T-helper 2 cell treated with Interferon-gamma antibody and Interleukin-4, amounts not matched to agents 100 ng/mL and 5 ng/mL, for 36 hours (primary cell): ENCODE data around the gene CMIP. TPM values are rescaled to one million over a fixed set of nuclear protein-coding genes. Genes with fewer than 3 reads are reported as not detected.

Source experiments
- intact Hi-C: fragments of 100-400 bp; cut with micrococcal nuclease; formaldehyde crosslinking; loops from one replicate; pipeline ENCODE4 v1.15.1; 2023
- total RNA-seq: library from RNA; stranded (reverse); gene quantifications from 2 replicates; pipeline ENCODE4 v1.2.3, GENCODE V29; 2022

CMIP gene
- total RNA-seq, 1 donor from 2014 or later: 64.3 TPM

DNA sequence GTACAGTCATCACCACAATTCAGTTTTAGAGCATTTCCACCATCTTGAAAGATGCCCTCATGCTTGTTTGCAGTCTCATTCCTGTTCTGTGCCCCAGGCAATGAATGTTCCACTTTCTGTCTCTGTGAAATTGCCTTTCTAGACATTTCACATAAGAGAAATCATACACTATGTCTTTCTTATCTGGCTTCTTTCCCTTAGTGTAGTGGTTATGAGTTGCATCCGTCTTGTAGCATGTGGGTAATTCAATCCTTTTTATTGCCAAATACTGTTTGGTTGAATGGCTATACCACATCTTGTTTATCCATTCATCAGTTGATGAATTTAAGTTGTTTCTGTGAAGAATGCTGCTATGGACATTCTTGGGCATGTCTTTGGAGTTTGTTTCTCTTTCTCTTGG lies 202.0 kb downstream of the CMIP start:
- intact Hi-C loops: no loop called here

GRCh38 chr16:81647527-81647926 lies 202.9 kb downstream of the CMIP start:
- intact Hi-C loops: no loop called here

- intact Hi-C loops: no loop called here
These were observed 205.1 kb downstream of the CMIP start for GRCh38 chr16:81649561-81650184.

- intact Hi-C loops: no loop called here
These were observed 205.7 kb downstream of the CMIP start for GRCh38 chr16:81650281-81650680.

DNA sequence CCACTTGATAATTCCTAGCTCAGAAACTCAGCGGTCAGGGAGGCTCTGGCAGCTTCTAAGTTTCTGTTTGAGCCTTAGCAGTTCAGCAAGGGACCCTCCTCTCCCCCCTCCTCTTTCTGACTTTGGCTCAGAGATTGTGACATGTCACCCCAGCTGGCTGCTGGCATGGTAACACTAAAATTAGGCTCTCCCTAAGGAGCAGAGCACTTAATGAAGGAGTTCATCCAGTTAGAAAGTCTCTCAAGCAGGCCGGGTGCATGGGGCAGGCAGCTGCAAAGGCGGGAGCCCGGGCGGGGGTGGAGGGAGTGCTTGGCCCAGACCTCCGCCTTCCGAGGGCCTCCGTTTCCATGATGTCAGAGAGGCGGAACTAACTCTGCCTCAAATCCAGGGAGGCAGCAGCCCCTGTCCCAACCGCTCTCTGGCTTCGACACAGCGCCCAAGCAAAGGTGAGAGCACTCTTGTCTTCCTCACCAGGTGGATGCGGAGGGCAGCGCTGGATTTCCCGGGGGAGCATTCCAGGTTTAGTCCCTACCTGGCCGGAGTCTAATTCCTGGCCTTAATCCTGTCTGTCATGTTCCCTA lies 206.5 kb downstream of the CMIP start:
- intact Hi-C loops: no loop called here

DNA sequence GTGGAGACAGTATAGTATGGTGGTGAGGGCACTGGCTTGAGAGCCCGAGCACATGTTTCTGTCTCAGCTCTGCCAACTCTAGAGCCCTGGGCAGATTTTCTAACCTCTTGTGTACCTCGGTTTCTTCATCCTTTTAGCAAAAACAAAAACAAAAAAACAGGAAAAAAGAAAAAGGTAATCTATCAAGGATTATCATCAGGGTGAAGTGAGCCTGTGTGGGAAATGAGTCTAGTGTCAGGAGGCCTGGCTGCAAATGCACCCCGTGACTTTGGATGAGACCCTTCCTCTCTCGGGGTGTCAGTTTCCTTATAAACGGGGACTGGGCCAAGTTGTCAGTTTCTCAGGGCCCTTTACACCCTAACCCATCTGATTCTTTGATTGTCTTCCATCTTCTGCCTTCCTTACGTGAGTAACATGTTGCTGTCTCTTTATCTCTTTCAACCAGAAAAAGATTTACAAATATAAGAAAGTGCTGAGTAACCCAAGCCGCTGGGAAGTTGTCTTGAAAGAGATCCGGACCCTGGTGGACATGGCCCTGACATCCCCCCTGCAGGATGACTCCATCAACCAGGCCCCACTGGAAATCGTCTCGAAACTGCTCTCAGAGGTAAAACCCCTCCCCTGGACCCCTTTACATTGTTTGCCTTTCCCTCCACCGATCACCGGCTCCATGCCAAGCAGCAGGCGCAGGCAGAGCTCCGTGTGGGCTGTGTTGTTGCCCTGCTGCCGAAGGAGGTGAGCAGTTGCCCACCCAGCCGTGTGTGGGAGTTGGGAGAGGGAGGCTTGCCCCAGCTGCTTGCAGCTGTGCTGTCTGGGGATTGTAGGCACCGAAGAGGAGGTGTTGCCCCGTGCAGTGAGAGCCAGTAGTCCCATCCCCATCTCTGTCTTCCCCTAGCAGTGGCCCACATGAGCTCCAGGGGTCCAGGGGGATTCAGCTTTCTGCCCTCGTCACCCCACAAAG lies 207.4 kb downstream of the CMIP start:
- intact Hi-C loops: no loop called here

DNA sequence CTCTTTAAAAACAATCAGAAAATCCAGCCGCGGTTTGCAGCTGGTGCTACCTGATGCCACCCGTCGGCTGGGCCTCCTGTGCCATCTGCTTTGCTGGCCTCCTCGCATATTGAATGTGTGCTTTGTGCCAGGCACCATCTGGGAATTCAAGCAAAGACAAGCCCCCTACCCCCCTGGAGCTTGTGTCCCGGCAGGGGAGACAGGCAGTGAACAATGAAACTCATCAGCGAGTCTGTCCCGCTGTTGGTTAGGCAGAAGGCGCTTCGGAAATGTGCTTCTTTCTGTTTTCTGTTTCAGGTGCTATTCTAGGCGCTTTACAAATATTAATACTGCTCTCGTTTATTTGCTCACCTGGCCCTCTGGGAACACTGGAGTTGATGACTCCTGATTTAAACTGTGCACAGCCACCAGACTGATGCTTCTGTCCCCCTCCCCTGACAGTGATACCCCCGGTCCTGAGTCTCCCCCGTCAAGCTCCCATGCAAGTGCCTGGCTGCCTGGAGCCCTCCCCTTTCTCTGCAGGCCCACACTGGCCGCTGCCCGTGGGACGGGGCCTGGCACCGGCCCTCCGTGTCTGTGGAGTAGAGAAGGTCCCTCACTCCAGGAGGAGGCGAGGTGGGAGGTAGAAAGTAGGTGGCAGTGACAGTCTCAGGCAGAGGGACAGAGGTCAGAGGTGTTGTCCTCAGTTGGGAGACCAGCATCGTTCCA lies 208.3 kb downstream of the CMIP start:
- intact Hi-C loops: no loop called here

GRCh38 chr16:81654346-81654745 lies 209.7 kb downstream of the CMIP start:
- intact Hi-C loops: no loop called here

- intact Hi-C loops: no loop called here
These were observed 211.0 kb downstream of the CMIP start for GRCh38 chr16:81655469-81656162.

- intact Hi-C loops: no loop called here
These were observed 212.6 kb downstream of the CMIP start for GRCh38 chr16:81657224-81657623.

DNA sequence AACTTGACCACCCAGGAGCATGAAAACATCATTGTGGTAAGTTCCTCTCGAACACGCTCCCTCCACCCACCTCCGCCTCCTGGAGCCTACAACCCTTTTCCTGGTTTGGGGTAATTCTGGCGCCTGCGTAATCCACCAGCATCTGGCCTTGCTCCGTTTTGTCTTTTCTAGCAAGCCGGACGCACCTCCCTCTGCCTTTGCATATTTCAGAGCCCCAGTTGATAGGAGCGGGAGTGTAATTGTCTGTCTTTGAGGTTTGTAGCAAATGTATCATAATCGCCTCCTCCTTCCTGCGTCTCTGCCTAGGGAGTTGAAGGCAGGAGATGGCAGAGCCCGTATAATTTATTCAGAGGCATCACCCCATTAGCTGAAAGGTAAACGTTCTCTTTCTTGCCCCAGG lies 213.2 kb downstream of the CMIP start:
- intact Hi-C loops: no loop called here

- intact Hi-C loops: no loop called here
These were observed 213.8 kb downstream of the CMIP start for GRCh38 chr16:81658373-81658772.

GRCh38 chr16:81659249-81659648 lies 214.6 kb downstream of the CMIP start:
- intact Hi-C loops: no loop called here

GRCh38 chr16:81661082-81661481 lies 216.5 kb downstream of the CMIP start:
- intact Hi-C loops: no loop called here

DNA sequence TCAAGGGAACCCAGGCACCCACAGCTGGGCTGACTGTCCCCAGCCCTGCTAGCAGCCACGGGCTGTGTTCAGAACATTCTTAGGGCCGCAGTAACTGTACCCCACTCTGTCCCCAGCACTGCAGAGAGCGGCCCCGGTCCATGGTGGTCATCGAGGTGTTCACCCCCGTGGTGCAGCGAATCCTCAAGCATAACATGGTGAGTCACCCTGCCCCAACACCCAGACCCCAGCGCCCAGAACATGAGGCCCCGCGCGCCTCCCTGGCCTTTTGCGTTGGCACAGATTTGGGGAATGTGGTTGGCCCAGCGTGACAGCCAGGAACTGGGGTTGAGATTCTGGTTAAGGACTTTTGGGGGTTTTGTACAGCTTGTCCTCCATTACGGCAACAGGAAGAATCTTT lies 219.5 kb downstream of the CMIP start:
- intact Hi-C loops: no loop called here

- intact Hi-C loops: no loop called here
These were observed 221.0 kb downstream of the CMIP start for GRCh38 chr16:81665588-81665987.

GRCh38 chr16:81666113-81666512 lies 221.5 kb downstream of the CMIP start:
- intact Hi-C loops: no loop called here

GRCh38 chr16:81668243-81669097 lies 223.9 kb downstream of the CMIP start:
- intact Hi-C loops: no loop called here

DNA sequence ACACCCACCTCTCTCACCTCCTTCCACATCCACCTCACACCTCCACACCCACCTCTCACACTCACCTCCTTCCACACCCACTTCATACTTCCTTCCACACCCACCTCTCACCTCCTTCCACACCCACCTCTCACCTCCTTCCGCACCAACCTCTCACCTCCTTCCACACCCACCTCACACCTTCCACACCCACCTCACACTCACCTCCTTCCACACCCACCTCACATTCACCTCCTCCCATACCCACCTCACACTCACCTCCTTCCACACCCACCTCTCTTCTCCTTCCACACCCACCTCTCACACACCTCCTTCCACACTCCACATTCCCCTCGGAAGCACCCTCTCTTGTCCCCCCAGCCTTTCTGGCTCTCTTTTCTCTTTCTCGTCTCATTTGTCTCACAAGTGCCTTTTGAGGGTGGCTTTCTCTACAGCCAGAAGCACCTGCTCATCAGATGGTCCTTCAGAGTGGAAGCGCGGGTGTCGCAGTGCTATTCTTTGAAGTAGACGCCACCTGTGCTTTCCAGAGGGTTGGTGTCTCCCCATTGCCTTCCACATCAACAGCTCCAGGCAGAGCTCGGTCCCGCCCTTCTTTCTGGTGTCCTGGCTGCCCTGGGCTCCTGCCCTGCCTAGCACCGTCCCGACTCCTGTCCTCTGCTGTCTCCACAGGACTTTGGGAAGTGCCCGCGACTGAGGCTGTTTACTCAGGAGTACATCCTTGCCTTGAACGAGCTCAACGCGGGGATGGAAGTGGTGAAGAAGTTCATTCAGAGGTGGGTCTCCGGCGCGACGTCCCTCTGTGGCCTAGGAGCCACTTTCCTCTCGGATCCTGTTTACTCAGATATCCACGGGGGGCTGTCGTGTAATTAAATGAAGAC lies 225.1 kb downstream of the CMIP start:
- intact Hi-C loops: no loop called here
